A673 (cell line): Measurements from ENCODE around the gene NT5M.
"Not testable (repeated sequence)": the region's sequence is repeated elsewhere in the genome, so short reads cannot be mapped to it uniquely, and the experiment has no call there.

Experiments
- CTCF ChIP-seq: fragments of 300-800, 200-600 bp; sonication (generic); conservative IDR thresholded peaks from 2 replicates; pipeline ENCODE4 v1.5.1; 2017; ENCODE audit warnings: low read depth, mild to moderate bottlenecking, antibody characterized with exemption, low read length, moderate library complexity, mixed read lengths
- EZH2 ChIP-seq: fragments of 200-600 bp; sonication (generic); IDR thresholded peaks from 2 replicates; pipeline ENCODE4 v1.6.1; 2017; ENCODE audit warnings: borderline replicate concordance, low read depth, mild to moderate bottlenecking, mixed read lengths, antibody characterized with exemption, low read length; ENCODE audit not compliant: poor library complexity, severe bottlenecking

DNA sequence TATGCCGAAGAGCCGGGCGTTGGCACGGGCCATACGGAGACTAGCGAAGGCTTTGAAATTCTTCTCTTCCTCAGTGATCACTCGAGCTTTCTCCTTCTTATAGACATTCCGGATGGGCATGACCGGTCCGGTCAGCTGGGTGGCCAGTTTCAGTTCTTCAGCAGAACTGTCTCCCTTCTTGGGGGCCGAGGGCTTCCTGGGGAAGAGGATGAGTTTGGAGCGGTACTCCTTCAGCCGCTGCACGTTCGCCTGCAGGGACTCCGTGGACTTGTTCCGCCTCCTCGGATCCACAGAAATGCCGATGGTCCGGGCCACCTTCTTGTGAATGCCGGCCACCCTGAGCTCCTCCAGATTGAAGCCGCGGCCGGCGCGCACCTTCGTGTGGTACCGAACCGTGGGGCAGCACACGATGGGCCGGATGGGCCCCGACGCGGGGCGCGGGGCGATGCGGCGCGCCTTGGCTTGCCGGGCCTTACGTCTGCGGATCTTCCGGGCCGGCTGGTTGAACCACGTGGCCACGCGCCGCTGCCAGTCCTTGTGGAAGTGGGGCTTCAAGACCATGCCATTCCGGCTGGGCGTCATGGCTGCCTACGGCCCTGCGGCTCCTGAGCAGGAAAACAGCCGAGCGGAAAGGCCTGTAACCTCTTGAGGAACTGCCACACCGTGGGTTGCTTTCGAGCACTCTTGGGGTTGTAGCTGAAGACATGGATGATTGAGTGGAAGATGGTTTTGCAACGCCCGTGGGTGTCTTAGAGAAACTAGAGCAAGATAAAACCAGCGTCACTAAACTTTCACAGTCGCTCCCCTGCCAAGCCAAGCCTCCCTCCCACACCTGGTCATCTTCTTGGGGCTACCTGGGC lies 80.5 kb downstream of the NT5M start:
- TF ChIP-seq EZH2, CTCF: not testable (repeated sequence)
